ENCODE data around the gene ZMYND8.
"Not testable (repeated sequence)": the region's sequence is repeated elsewhere in the genome, so short reads cannot be mapped to it uniquely, and the experiment has no call there.

ZMYND8 gene

GRCh38 chr20:47309394-47309793 lies 47.1 kb downstream of the ZMYND8 start:
- peaks cover 47% of the 10 kb centered on the region for H4K20me1 ChIP-seq (ENCODE audit: insufficient read depth, low read length)
- no peaks in the 10 kb centered on the region for H3K27me3 ChIP-seq (ENCODE audit: insufficient read depth, low read length, poor library complexity)
- TF ChIP-seq EZH2 (IDR thresholded peaks at IDR 0.05; ENCODE audit: borderline replicate concordance, low read depth, low read length, severe bottlenecking) = no peak
- TF ChIP-seq CTCF (IDR thresholded peaks at IDR 0.05; ENCODE audit: borderline replicate concordance, extremely low read depth, low read length, poor library complexity, severe bottlenecking) = no peak
- peaks cover 82% of the 10 kb centered on the region for H3K79me2 ChIP-seq (ENCODE audit: insufficient read depth, low read length)
- H3K36me3 ChIP-seq (ENCODE audit: insufficient read depth, low read length) = peaks cover 71% of the 10 kb centered on the region
- no peak overlapping the region for H3K4me2 ChIP-seq (ENCODE audit: insufficient read depth, low read length)
- no peak overlapping the region for H2AFZ ChIP-seq (ENCODE audit: low read depth, low read length)
- H3K9ac ChIP-seq (ENCODE audit: low read depth, low read length) = no peak overlapping the region
- no peak for ATAC-seq (ENCODE audit: insufficient read depth, low read depth)
- no peaks in the 10 kb centered on the region for H3K9me3 ChIP-seq (ENCODE audit: insufficient read depth, low read length, severe bottlenecking)
- H3K4me1 ChIP-seq (ENCODE audit: insufficient read depth, low read length) = no peaks in the 10 kb centered on the region
- no peak for DNase-seq
- no peak overlapping the region for H3K27ac ChIP-seq (ENCODE audit: low read length)
- H3K4me3 ChIP-seq (ENCODE audit: low read depth in 1 of 2, low read length in 2 of 2) = no peak overlapping the region

DNA sequence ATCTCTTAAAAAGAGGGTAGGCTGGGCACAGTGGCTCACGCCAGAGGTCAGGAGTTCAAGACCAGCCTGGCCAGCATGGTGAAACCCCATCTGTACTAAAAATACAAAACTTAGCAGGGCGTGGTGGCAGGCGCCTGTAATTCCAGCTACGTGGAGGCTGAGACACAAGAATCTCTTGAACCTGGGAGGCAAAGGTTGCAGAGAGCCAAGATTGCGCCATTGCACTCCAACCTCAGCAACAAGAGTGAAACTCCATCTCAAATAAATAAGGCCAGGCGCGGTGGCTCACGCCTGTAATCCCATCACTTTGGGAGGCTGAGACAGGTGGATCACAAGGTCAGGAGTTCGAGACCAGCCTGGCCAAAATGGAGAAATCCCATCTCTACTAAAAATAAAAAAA lies 48.9 kb downstream of the ZMYND8 start:
- H3K36me3 ChIP-seq (ENCODE audit: insufficient read depth, low read length) = peaks cover 84% of the 10 kb centered on the region
- H3K79me2 ChIP-seq (ENCODE audit: insufficient read depth, low read length) = peaks cover 87% of the 10 kb centered on the region

GRCh38 chr20:47306755-47307370 lies 49.6 kb downstream of the ZMYND8 start:
- no peaks in the 10 kb centered on the region for H3K4me1 ChIP-seq (ENCODE audit: insufficient read depth, low read length)
- H3K4me2 ChIP-seq (ENCODE audit: insufficient read depth, low read length) = no peak overlapping the region
- peaks cover 84% of the 10 kb centered on the region for H3K79me2 ChIP-seq (ENCODE audit: insufficient read depth, low read length)
- H3K4me3 ChIP-seq (ENCODE audit: low read depth in 1 of 2, low read length in 2 of 2) = no peak overlapping the region
- TF ChIP-seq CTCF (IDR thresholded peaks at IDR 0.05; ENCODE audit: borderline replicate concordance, extremely low read depth, low read length, poor library complexity, severe bottlenecking) (no peak), EZH2 (IDR thresholded peaks at IDR 0.05; ENCODE audit: borderline replicate concordance, low read depth, low read length, severe bottlenecking) (no peak)
- no peak overlapping the region for H3K9ac ChIP-seq (ENCODE audit: low read depth, low read length)
- H4K20me1 ChIP-seq (ENCODE audit: insufficient read depth, low read length) = peaks cover 44% of the 10 kb centered on the region
- H3K36me3 ChIP-seq (ENCODE audit: insufficient read depth, low read length) = peaks cover 85% of the 10 kb centered on the region
- no peaks in the 10 kb centered on the region for H3K9me3 ChIP-seq (ENCODE audit: insufficient read depth, low read length, severe bottlenecking)
- no peaks in the 10 kb centered on the region for H3K27me3 ChIP-seq (ENCODE audit: insufficient read depth, low read length, poor library complexity)
- H3K27ac ChIP-seq (ENCODE audit: low read length) = no peak overlapping the region
- no peak for ATAC-seq (ENCODE audit: insufficient read depth, low read depth)
- H2AFZ ChIP-seq (ENCODE audit: low read depth, low read length) = no peak overlapping the region
- no peak for DNase-seq

More for the DNA sequence above, 48.9 kb downstream of the ZMYND8 start:
- not testable (repeated sequence) for H3K4me2 ChIP-seq (ENCODE audit: insufficient read depth, low read length); DNase-seq; ATAC-seq (ENCODE audit: insufficient read depth, low read depth); H3K9ac ChIP-seq (ENCODE audit: low read depth, low read length); H3K27me3 ChIP-seq (ENCODE audit: insufficient read depth, low read length, poor library complexity); H3K9me3 ChIP-seq (ENCODE audit: insufficient read depth, low read length, severe bottlenecking); H3K27ac ChIP-seq (ENCODE audit: low read length); H2AFZ ChIP-seq (ENCODE audit: low read depth, low read length); H3K4me1 ChIP-seq (ENCODE audit: insufficient read depth, low read length); H3K4me3 ChIP-seq (ENCODE audit: low read depth in 1 of 2, low read length in 2 of 2)
- peaks cover 49% of the 10 kb centered on the region for H4K20me1 ChIP-seq (ENCODE audit: insufficient read depth, low read length)

DNA sequence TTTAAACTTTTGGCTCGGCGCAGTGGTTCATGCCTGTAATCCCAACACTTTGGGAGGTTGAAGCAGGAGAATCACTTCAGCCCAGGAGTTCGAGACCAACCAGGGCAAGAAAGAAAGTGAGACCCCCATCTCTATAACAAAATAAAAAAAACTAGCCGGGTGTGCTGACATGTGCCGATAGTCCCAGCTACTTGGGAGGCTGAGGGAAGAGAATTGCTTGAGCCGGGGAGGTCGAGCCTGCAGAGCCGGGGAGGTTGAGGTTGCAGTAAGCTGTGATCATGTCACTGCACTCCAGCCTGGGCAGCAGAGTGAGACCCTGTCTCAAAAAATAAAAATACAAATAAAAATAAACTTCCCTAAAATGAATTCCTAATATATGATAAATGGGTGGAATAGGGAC lies 50.4 kb downstream of the ZMYND8 start:
- no peak overlapping the region for H3K4me2 ChIP-seq (ENCODE audit: insufficient read depth, low read length)
- H3K27me3 ChIP-seq (ENCODE audit: insufficient read depth, low read length, poor library complexity) = no peaks in the 10 kb centered on the region
- peaks cover 81% of the 10 kb centered on the region for H3K79me2 ChIP-seq (ENCODE audit: insufficient read depth, low read length)

More for the DNA sequence above, 50.4 kb downstream of the ZMYND8 start:
- DNase-seq (no peak), ATAC-seq (ENCODE audit: insufficient read depth, low read depth) (no peak)
- H3K36me3 ChIP-seq (ENCODE audit: insufficient read depth, low read length) = peaks cover 86% of the 10 kb centered on the region
- H2AFZ ChIP-seq (ENCODE audit: low read depth, low read length) = no peak overlapping the region
- no peaks in the 10 kb centered on the region for H3K9me3 ChIP-seq (ENCODE audit: insufficient read depth, low read length, severe bottlenecking)
- no peak overlapping the region for H3K9ac ChIP-seq (ENCODE audit: low read depth, low read length)
- H3K27ac ChIP-seq (ENCODE audit: low read length) = no peak overlapping the region
- no peak overlapping the region for H3K4me3 ChIP-seq (ENCODE audit: low read depth in 1 of 2, low read length in 2 of 2)
- peaks cover 36% of the 10 kb centered on the region for H4K20me1 ChIP-seq (ENCODE audit: insufficient read depth, low read length)
- H3K4me1 ChIP-seq (ENCODE audit: insufficient read depth, low read length) = no peaks in the 10 kb centered on the region
- TF ChIP-seq EZH2 (IDR thresholded peaks at IDR 0.05; ENCODE audit: borderline replicate concordance, low read depth, low read length, severe bottlenecking) (no peak), CTCF (IDR thresholded peaks at IDR 0.05; ENCODE audit: borderline replicate concordance, extremely low read depth, low read length, poor library complexity, severe bottlenecking) (no peak)

Measured in DND-41 (cell line).